Glutamatergic neuron (in vitro differentiated cells): ENCODE results near the gene FOXO3. TPM values are rescaled to one million over a fixed set of nuclear protein-coding genes. Genes with fewer than 3 reads are reported as not detected.
A peak's percentile ranks its signal among the peaks of the same experiment; 100 is the strongest.

Source experiments
- DNase-seq: peaks from one replicate; pipeline ENCODE4 v3.0.0; 2022
- H3K27ac Mint-ChIP-seq: one replicate; pipeline ENCODE4 v1.8.0; 2020; ENCODE audit warnings: mild to moderate bottlenecking, mixed read lengths, inconsistent platforms; ENCODE audit not compliant: unreplicated experiment
- H3K27me3 Mint-ChIP-seq: one replicate; pipeline ENCODE4 v1.8.0; 2020; ENCODE audit warnings: mild to moderate bottlenecking, moderate library complexity, mixed read lengths, inconsistent platforms; ENCODE audit not compliant: unreplicated experiment
- H3K36me3 Mint-ChIP-seq: one replicate; pipeline ENCODE4 v1.8.0; 2020; ENCODE audit warnings: mild to moderate bottlenecking, mixed read lengths, inconsistent platforms; ENCODE audit not compliant: unreplicated experiment
- H3K4me1 Mint-ChIP-seq: one replicate; pipeline ENCODE4 v1.8.0; 2020; ENCODE audit warnings: mild to moderate bottlenecking, low read depth, mixed read lengths, inconsistent platforms; ENCODE audit not compliant: unreplicated experiment
- H3K4me3 Mint-ChIP-seq: one replicate; pipeline ENCODE4 v1.8.0; 2020; ENCODE audit warnings: mild to moderate bottlenecking, mixed read lengths, inconsistent platforms; ENCODE audit not compliant: unreplicated experiment
- H3K9me3 Mint-ChIP-seq: one replicate; pipeline ENCODE4 v1.8.0; 2020; ENCODE audit warnings: mild to moderate bottlenecking, moderate library complexity, mixed read lengths, inconsistent platforms; ENCODE audit not compliant: unreplicated experiment
- CTCF ChIP-seq: fragments of 200-600 bp; sonication (generic); IDR thresholded peaks from one replicate; pipeline ENCODE4 v1.5.0; 2021; ENCODE audit not compliant: partially characterized antibody, unreplicated experiment
- total RNA-seq: library from RNA; stranded (reverse); fragmentation: NEBNext Ultra II Directional; extraction: Animal tissue kit (Norgen Biotek cat#: 25700); gene quantifications from one replicate; pipeline ENCODE4 v1.2.1, GENCODE V29; 2021; ENCODE audit not compliant: unreplicated experiment

The FOXO3 gene
- total RNA-seq, 1 donor from 2014 or later: 30.3 TPM

GRCh38 chr6:108556866-108557493 is 3.7 kb upstream of the FOXO3 start:
- peaks cover 17% of the 10 kb centered on the region for H3K27me3 Mint-ChIP-seq
- H3K4me3 Mint-ChIP-seq: peak overlapping the region; percentile 85
- H3K27ac Mint-ChIP-seq: peak overlapping the region; percentile 64
- peaks cover under 1% of the 10 kb centered on the region for H3K36me3 Mint-ChIP-seq
- TF ChIP-seq CTCF: no peak
- H3K4me1 Mint-ChIP-seq: peaks cover 7% of the 10 kb centered on the region
- peaks cover 8% of the 10 kb centered on the region for H3K9me3 Mint-ChIP-seq
- no peak for DNase-seq

- TF ChIP-seq CTCF: peak; percentile 9
- Mint-ChIP-seq H3K9me3 (peaks cover 16% of the 10 kb centered on the region), H3K36me3 (peaks cover 7% of the 10 kb centered on the region), H3K4me3 (peak overlapping the region; percentile 96), H3K27me3 (peaks cover 24% of the 10 kb centered on the region), H3K4me1 (peaks cover 14% of the 10 kb centered on the region), H3K27ac (peak overlapping the region; percentile 93)
- peak; percentile 86 for DNase-seq
Measured at GRCh38 chr6:108557494-108558371, 3.0 kb upstream of the FOXO3 start.

- peaks cover 7% of the 10 kb centered on the region for H3K36me3 Mint-ChIP-seq
- peak; percentile 97 for DNase-seq
- peak overlapping the region; percentile 96 for H3K4me3 Mint-ChIP-seq
- peaks cover 19% of the 10 kb centered on the region for H3K4me1 Mint-ChIP-seq
- H3K27me3 Mint-ChIP-seq: peaks cover 27% of the 10 kb centered on the region
- TF ChIP-seq CTCF: no peak
- H3K9me3 Mint-ChIP-seq: peaks cover 18% of the 10 kb centered on the region
- peak overlapping the region; percentile 93 for H3K27ac Mint-ChIP-seq
Measured at GRCh38 chr6:108558372-108559096, 2.2 kb upstream of the FOXO3 start.

- peaks cover 24% of the 10 kb centered on the region for H3K27me3 Mint-ChIP-seq
- no peak for TF ChIP-seq CTCF
- peak overlapping the region; percentile 96 for H3K4me3 Mint-ChIP-seq
- H3K4me1 Mint-ChIP-seq: peaks cover 19% of the 10 kb centered on the region
- H3K36me3 Mint-ChIP-seq: peaks cover 7% of the 10 kb centered on the region
- DNase-seq: peak; percentile 83
- peaks cover 18% of the 10 kb centered on the region for H3K9me3 Mint-ChIP-seq
- peak overlapping the region; percentile 93 for H3K27ac Mint-ChIP-seq
Measured at GRCh38 chr6:108559097-108559883, 1.4 kb upstream of the FOXO3 start.
